A673 (cell line): ENCODE data around the gene CNOT4. TPM values are rescaled to one million over a fixed set of nuclear protein-coding genes. Genes with fewer than 3 reads are reported as not detected.

ENCODE experiments used
- BruUV-seq: library from RNA; stranded (reverse); fragments of 400-500 nt; replicated peaks from 2 replicates; lab custom pipeline; 2021; lab: Mats Ljungman, UMichigan
- CTCF ChIA-PET: fragments of 300-600 bp; sonication (Branson Sonifier 250); formaldehyde crosslinking; loops from one replicate; lab custom pipeline; 2022; ENCODE audit warnings: antibody characterized with exemption; lab: Charles Lee
- POLR2A ChIA-PET: fragments of 300-600 bp; sonication (Branson Sonifier 250); formaldehyde crosslinking; loops from one replicate; lab custom pipeline; 2022; ENCODE audit warnings: antibody characterized with exemption; ENCODE audit not compliant: low non-redundant PET; lab: Charles Lee
- DNase-seq: peaks from one replicate; pipeline ENCODE4 v3.0.0-alpha.2; 2015; ENCODE audit warnings: low spot score
- H3K27ac ChIP-seq: fragments of 200-600 bp; sonication (generic); 2 replicates; pipeline ENCODE4 v1.5.1; 2016; ENCODE audit warnings: mixed run types, low read depth, mild to moderate bottlenecking, mixed read lengths, antibody characterized with exemption, low read length; ENCODE audit not compliant: poor library complexity, severe bottlenecking
- H3K27me3 ChIP-seq: fragments of 200-600 bp; sonication (generic); replicated peaks from 2 replicates; pipeline ENCODE4 v1.6.1; 2017; ENCODE audit warnings: mixed run types, low read depth, mild to moderate bottlenecking, mixed read lengths, antibody characterized with exemption, low read length; ENCODE audit not compliant: insufficient read depth, poor library complexity
- H3K36me3 ChIP-seq: fragments of 200-600 bp; sonication (generic); 2 replicates; pipeline ENCODE4 v1.6.1; 2016; ENCODE audit warnings: mixed run types, mild to moderate bottlenecking, mixed read lengths, antibody characterized with exemption, low read length; ENCODE audit not compliant: insufficient read depth, poor library complexity, severe bottlenecking
- H3K4me1 ChIP-seq: fragments of 200-600 bp; sonication (generic); 2 replicates; pipeline ENCODE4 v1.6.1; 2017; ENCODE audit warnings: mixed run types, mild to moderate bottlenecking, mixed read lengths, antibody characterized with exemption, low read length; ENCODE audit not compliant: insufficient read depth, poor library complexity, severe bottlenecking
- H3K4me3 ChIP-seq: fragments of 200-600 bp; sonication (generic); 2 replicates; pipeline ENCODE4 v1.5.1; 2016; ENCODE audit warnings: low read depth, mixed run types, mild to moderate bottlenecking, mixed read lengths, low read length; ENCODE audit not compliant: poor library complexity, severe bottlenecking
- H3K9me3 ChIP-seq: fragments of 200-600 bp; sonication (generic); 2 replicates; pipeline ENCODE4 v1.6.1; 2016; ENCODE audit warnings: mixed run types, low read depth, mild to moderate bottlenecking, mixed read lengths, antibody characterized with exemption, low read length; ENCODE audit not compliant: poor library complexity, severe bottlenecking
- EZH2 ChIP-seq: fragments of 200-600 bp; sonication (generic); IDR thresholded peaks from 2 replicates; pipeline ENCODE4 v1.6.1; 2017; ENCODE audit warnings: borderline replicate concordance, low read depth, mild to moderate bottlenecking, mixed read lengths, antibody characterized with exemption, low read length; ENCODE audit not compliant: poor library complexity, severe bottlenecking
- intact Hi-C: fragments of 100-400 bp; cut with micrococcal nuclease; formaldehyde crosslinking; loops from one replicate; pipeline ENCODE4 v1.10.0; 2022; ENCODE audit not compliant: unreplicated experiment
- total RNA-seq: library from RNA; stranded (reverse); gene quantifications from 2 replicates; pipeline ENCODE4 v1.2.3, GENCODE V29; 2021
- TF ChIP-seq, protein P1 (sequence below): fragments of 300-800, 200-600 bp; sonication (generic); conservative IDR thresholded peaks from 2 replicates; pipeline ENCODE4 v1.5.1; 2017; ENCODE audit warnings: low read depth, mild to moderate bottlenecking, antibody characterized with exemption, low read length, moderate library complexity, mixed read lengths

Gene CNOT4
- total RNA-seq, 1 experiment from 2014 or later, result 24.1 TPM

- Histone ChIP-seq H3K27me3 (no peaks in the 10 kb centered on the region), H3K4me1 (peaks cover 9% of the 10 kb centered on the region), H3K9me3 (no peaks in the 10 kb centered on the region), H3K27ac (no peak overlapping the region), H3K36me3 (no peaks in the 10 kb centered on the region), H3K4me3 (no peak overlapping the region)
- TF ChIP-seq EZH2, result no peak
- TF ChIP-seq, protein P1, sequence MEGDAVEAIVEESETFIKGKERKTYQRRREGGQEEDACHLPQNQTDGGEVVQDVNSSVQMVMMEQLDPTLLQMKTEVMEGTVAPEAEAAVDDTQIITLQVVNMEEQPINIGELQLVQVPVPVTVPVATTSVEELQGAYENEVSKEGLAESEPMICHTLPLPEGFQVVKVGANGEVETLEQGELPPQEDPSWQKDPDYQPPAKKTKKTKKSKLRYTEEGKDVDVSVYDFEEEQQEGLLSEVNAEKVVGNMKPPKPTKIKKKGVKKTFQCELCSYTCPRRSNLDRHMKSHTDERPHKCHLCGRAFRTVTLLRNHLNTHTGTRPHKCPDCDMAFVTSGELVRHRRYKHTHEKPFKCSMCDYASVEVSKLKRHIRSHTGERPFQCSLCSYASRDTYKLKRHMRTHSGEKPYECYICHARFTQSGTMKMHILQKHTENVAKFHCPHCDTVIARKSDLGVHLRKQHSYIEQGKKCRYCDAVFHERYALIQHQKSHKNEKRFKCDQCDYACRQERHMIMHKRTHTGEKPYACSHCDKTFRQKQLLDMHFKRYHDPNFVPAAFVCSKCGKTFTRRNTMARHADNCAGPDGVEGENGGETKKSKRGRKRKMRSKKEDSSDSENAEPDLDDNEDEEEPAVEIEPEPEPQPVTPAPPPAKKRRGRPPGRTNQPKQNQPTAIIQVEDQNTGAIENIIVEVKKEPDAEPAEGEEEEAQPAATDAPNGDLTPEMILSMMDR, result peak; percentile 68
- CTCF ChIA-PET, result no interaction called here
- intact Hi-C loops, result loop anchor here (5.0 kb wide), 1 partner anchor 150 kb away; the partner anchor contains the start of gene STMP1
- DNase-seq, result peak; percentile 81
- no TSS peak for BruUV-seq
- POLR2A ChIA-PET, result no interaction called here
Observed at GRCh38 chr7:135512135-135512887, 2.4 kb upstream of the CNOT4 start.

DNA sequence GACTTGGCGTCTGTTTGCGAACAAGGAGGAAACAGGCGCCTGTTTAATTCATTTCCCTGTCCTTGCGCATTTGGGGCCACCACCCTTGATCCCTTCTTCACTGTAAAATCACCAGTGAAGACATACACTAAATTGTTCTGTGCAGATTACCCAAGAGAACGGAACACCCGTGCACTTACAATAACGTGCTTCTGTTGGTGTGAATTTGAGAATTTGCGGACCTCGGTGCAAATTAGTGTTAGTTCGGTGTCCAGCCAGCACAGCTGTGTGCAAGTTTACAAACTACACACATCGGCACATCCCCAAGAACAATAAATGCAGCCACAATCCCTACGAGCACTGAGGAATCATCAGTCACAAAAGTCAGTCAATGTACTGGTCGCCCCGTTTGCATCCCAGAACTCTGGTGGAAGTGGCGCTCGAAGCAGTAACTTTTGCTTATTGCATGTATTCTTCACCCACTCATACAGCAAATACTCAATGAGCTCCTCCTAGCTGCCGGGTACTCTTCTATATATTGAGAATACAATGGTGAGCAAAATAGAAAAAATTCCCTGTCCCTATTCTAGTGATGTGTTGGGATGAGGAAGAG is 786 bp upstream of the CNOT4 start:
- BruUV-seq, result no TSS peak

DNA sequence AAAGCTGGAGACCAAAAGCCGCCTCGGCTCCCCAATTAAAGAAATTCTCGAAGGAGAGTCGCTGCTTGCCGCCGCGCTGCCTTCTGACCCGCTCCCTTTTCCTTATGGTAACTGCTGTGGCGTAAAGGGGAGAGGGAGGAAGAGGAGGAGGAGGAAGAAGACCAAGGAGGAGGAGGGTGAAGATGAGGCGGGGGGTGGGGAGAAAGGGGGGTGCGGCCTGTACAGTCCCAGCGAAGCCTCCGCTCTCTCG is 388 bp downstream of the CNOT4 start:
- intact Hi-C loops, result no loop called here
- DNase-seq, result no peak
- BruUV-seq, result no TSS peak
- no peaks in the 10 kb centered on the region for H3K9me3 ChIP-seq
- peak overlapping the region; percentile 82 for H3K4me3 ChIP-seq
- ChIA-PET CTCF (interaction anchor here (0.6 to 0.7 kb wide), 2 partner anchors 88 to 174 kb away, joined by 5 read pairs; no protein-coding TSS in a partner anchor), POLR2A (interaction anchor here (0.6 kb wide), 1 partner anchor 125 kb away, joined by 5 read pairs; no protein-coding TSS in a partner anchor)
- H3K27me3 ChIP-seq, result no peaks in the 10 kb centered on the region
- peak overlapping the region; percentile 95 for H3K27ac ChIP-seq
- no peaks in the 10 kb centered on the region for H3K36me3 ChIP-seq
- TF ChIP-seq EZH2, result no peak
- TF ChIP-seq, protein P1, result no peak
- H3K4me1 ChIP-seq, result peaks cover 13% of the 10 kb centered on the region

More for the DNA sequence above, 786 bp upstream of the CNOT4 start:
- CTCF ChIA-PET, result interaction anchor here (0.6 to 0.7 kb wide), 3 partner anchors 10 to 236 kb away, joined by 3 to 6 read pairs (median 4); no protein-coding TSS in a partner anchor
- peaks cover 13% of the 10 kb centered on the region for H3K4me1 ChIP-seq
- peak overlapping the region; percentile 82 for H3K4me3 ChIP-seq
- H3K27me3 ChIP-seq, result no peaks in the 10 kb centered on the region
- H3K9me3 ChIP-seq, result no peaks in the 10 kb centered on the region
- intact Hi-C loops, result loop anchor here (2.0 to 5.0 kb wide), 3 partner anchors 46 to 230 kb away; partner anchors contain the start of genes NUP205 and STMP1
- TF ChIP-seq, protein P1, result 0 out of 2 replicates have a peak, but pooled peaks have one; percentile 30
- TF ChIP-seq EZH2, result no peak
- H3K27ac ChIP-seq, result no peak overlapping the region
- peak; percentile 42 for DNase-seq
- no peaks in the 10 kb centered on the region for H3K36me3 ChIP-seq
- POLR2A ChIA-PET, result no interaction called here
